Stomach (tissue), 4 donors: ENCODE data around the gene ATG7.

Source experiments
- CTCF ChIP-seq, 7 experiments: fragments of 450-650 bp in 4 of 7; fragments of 200-600 bp in 3 of 7; sonication (generic) in 3 of 7; IDR thresholded peaks; one replicate each; pipeline ENCODE4 v1.5.1; 2016 to 2019; ENCODE audit warnings: antibody characterized with exemption in 7 of 7, control low read depth in 2 of 7, mild to moderate bottlenecking in 1 of 7
- EP300 ChIP-seq: sonication (generic); formaldehyde crosslinking; IDR thresholded peaks from one replicate; pipeline ENCODE4 v1.6.1; 2017; ENCODE audit warnings: antibody characterized with exemption
- POLR2A ChIP-seq, 4 donors: fragments of 450-650 bp; IDR thresholded peaks; one replicate each; pipeline ENCODE4 v1.6.1; 2016; ENCODE audit warnings: antibody characterized with exemption in 4 of 4, control low read depth in 2 of 4, mild to moderate bottlenecking in 1 of 4, moderate library complexity in 1 of 4
- POLR2AphosphoS5 ChIP-seq, 3 donors: sonication (generic); formaldehyde crosslinking; IDR thresholded peaks; one replicate each; pipeline ENCODE4 v1.6.1; 2016; ENCODE audit warnings: antibody characterized with exemption in 3 of 3

GRCh38 chr3:11251807-11252176 lies 20.4 kb upstream of the ATG7 start:
- TF ChIP-seq CTCF (IDR thresholded peaks at IDR 0.05), result no peak
- TF ChIP-seq EP300, result no peak
- TF ChIP-seq POLR2AphosphoS5 (IDR thresholded peaks at IDR 0.05), result no peak
- no peak for TF ChIP-seq POLR2A (IDR thresholded peaks at IDR 0.05)
